DMS53 treated with DMSO at 0.1 percent for 48 hours (cell line): ENCODE data around the gene CFAP100.

Experiments used
- DNase-seq: peaks from one replicate; lab custom pipeline; 2025; ENCODE audit not compliant: unreplicated experiment; lab: John Stamatoyannopoulos, UW

The CFAP100 gene

GRCh38 chr3:126439346-126439967 is 44.7 kb downstream of the CFAP100 start:
- DNase-seq, result no peak

DNA sequence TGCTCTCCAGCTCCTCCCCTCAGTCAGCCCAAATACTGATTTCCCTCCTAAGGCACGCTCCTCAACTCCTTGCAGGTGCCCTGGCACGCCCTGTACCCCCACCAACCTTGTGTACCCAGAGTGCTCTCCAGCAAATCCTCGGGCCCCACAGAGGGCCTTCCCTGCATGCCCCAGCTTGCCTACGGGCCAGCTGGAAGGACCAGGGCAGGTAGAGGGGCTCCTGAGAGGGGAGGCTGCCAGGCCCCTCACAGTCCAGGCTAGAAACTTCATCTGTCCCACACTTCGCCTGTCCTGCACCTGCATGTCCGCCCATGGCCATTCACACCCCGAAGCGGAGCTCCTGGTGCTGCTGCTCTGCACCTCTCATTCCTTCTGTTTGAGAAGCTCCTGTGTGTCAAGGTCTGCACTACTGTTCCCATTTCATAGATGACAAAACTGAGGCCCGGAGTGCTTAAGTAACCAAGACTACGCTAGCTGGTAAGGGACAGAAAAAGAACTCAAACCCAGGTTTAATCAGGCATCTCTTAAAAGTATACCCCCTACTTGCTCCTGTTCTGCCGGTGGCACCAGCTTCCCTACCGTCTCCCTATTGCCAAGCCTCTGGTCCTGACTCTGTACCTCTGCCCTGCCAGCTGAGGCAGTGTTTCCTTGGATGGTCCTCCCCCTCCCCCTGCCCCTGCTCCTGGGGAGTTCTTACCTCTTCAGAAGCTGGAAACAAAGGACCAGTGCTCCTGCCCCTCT is 45.4 kb downstream of the CFAP100 start:
- DNase-seq, result no peak

- DNase-seq, result no peak
Observed at GRCh38 chr3:126440709-126440995, 45.9 kb downstream of the CFAP100 start.

- no peak for DNase-seq
Observed at GRCh38 chr3:126441256-126441880, 46.7 kb downstream of the CFAP100 start.

- DNase-seq, result no peak
Observed at GRCh38 chr3:126442094-126442855, 47.6 kb downstream of the CFAP100 start.

DNA sequence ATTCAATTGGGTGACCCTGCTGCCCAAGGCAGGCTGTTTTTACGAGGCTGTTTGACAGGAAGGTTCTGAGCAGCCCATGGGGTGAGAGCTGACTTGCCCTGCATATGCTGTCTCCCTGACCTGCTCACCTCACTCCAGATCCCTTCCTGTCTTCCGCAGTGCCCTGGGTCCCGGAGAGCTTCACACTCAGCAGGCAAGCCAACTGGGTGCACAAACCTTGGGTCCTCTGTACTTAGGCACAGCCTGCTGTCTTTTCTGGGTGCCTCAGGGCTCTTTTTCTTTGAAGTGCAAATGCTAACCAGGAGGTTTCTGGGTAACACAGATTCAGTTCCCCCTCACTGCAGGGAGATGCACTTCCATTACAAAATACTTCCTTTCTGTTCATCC is 48.1 kb downstream of the CFAP100 start:
- DNase-seq, result no peak

- DNase-seq, result no peak
Observed at GRCh38 chr3:126445506-126445905, 50.8 kb downstream of the CFAP100 start.

GRCh38 chr3:126446301-126446700 is 51.6 kb downstream of the CFAP100 start:
- DNase-seq, result no peak

GRCh38 chr3:126446791-126447190 is 52.1 kb downstream of the CFAP100 start:
- DNase-seq, result no peak

- DNase-seq, result no peak
Observed at GRCh38 chr3:126447456-126448106, 52.9 kb downstream of the CFAP100 start.

DNA sequence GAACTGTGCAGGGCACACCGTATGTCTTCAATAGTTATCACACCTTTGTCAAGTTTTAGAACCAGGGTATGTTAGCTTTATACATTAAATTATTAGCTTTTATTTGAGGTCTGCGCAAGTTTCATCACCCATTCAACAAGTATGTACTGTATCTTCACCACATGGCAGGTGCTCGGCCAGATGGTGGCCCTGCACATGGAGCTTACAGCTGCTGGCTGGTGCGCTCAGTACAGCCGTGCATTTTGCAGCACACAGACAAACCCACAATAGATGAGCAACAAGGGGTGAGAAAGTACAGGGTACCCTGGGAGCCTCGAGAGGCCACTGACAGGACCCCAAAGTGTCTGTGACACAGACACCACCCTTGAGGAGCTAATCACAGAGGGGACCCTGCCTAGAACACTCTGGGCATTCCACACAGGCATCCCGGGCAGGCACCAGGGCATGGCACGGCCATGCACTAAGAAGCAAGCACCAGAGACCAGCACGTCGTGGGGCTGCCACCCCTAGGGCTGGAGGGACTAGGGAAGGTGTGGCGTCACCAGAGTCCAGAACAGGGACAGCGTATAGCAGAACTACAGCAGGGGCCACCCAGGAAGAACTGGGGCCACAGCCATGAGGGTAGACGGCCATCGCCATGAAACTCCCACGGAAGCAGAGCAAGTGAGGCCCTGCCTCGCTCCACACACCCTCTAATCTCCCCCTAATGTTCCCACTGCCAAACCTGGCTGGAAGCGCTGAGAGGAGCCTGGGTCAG is 53.6 kb downstream of the CFAP100 start:
- no peak for DNase-seq

DNA sequence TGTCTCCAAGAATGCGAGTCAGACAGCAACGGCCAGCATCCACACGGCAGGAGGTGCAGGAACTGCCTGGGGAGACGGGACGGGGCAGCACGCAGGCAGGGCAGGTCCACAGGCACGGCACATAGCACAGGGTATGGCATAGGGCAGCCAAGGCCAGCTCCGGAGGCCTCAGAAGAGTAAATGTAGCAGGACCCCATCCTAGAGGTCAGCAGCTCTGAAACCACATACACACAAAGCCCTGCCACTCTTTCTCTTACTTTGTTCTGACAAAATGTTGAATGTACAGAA is 54.1 kb downstream of the CFAP100 start:
- no peak for DNase-seq

DNA sequence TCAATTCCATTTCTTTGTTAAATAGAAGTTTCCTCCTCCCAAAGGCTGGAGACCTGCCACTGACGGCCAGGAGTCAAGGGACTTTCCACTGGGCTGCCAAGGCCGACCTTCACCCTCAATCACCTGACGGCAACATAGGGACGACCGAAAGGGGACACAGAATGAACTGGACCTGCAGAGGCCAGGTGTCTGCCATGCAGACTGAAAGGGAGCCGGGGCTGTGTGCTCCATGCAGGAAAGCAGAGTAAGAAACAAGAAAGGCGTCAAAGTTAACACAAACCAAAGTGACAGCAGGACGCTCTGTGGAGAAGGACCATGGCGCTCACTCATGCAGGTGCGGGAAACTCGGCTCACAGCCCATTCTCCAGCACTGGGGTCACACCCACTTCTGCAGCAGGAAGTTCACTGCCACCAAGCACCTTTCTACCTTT is 54.9 kb downstream of the CFAP100 start:
- no peak for DNase-seq

- no peak for DNase-seq
Observed at GRCh38 chr3:126450219-126450618, 55.5 kb downstream of the CFAP100 start.

GRCh38 chr3:126450744-126451143 is 56.0 kb downstream of the CFAP100 start:
- DNase-seq, result no peak

GRCh38 chr3:126451511-126451910 is 56.8 kb downstream of the CFAP100 start:
- DNase-seq, result no peak

- DNase-seq, result no peak
Observed at GRCh38 chr3:126452213-126452612, 57.5 kb downstream of the CFAP100 start.

DNA sequence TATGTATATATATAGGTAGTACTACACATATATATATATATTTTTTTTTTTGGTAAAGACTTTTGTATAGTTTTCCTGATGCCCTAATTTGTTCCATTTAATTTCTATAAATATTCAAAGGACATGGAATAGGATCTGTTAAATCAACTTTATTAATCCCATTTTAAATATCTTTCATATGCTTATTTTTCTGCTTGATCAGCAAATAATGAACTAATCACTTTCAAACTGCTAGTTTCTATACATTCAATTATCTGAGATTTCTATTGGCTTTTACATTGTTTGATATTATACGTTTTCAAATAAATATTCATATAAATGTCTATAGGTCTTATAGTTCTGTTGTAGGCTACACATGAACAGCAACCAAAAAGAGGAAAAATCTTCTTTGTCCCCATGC is 59.3 kb downstream of the CFAP100 start:
- no peak for DNase-seq

DNA sequence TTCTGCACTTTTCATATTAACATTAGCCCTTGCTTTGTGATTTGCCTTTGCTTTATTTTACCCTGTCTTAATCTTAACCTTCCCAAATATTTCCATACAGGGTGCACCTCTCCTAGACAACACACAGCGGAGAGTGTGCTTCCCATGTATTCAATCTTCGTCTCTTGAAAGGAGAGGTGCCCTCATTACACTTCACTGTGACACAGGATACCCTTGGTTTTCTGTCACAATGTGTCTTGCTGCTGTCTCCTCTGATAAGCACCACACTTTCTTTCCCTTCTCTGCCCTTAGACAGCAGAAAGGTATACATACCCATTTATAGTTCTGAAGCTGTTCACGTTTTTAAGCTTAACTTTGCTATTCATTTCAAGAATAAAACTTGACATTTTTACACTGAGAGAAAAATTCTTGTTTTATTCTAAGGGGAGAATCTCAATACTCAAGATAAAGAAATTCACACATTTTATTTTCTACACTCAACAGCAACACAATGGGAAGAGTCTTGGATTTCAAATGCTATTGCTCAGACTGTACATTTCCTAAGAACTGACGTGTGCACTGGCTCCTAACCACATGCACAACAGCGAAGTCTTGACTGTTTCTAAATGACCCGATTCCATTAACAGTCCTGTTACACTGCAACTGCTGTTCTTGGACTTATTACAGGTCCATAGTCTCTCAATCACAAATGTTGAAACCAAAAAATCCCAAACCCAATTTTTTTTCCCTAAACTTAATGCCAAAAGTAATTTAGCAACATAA is 59.9 kb downstream of the CFAP100 start:
- no peak for DNase-seq

DNA sequence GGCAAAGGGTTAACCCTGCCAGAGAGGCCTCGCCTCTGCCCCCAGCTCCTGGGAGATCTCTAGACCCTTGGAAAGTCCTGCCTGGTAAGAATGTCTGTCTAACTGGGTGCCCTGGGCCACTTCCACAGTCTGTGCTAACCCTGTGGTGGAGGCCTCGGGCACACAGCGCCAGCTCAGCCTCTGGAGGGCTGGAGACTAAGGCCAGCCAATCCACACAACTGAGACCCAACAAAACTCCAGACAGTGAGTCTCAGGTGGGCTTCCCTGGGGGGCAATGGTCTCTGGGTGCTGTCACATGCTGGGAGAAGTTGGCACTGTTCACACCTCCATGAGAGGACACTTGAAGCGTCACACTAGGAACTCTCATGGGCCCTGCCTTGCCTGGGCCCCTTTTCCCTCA is 61.5 kb downstream of the CFAP100 start:
- no peak for DNase-seq
